Measurements from ENCODE around the gene BAHCC1. TPM values are rescaled to one million over a fixed set of nuclear protein-coding genes. Genes with fewer than 3 reads are reported as not detected.

BAHCC1 gene
- total RNA-seq, 1 experiment from 2014 or later, result 33.7 TPM

- intact Hi-C loops (cut with micrococcal nuclease; ENCODE audit: unreplicated experiment), result no loop called here
- Histone ChIP-seq H2AFZ (no peak overlapping the region), H3F3A (ENCODE audit: insufficient read depth, low read depth) (no peaks in the 10 kb centered on the region), H3K9me3 (ENCODE audit: insufficient read depth, low read depth) (no peaks in the 10 kb centered on the region), H3K4me1 (replicated peaks; ENCODE audit: insufficient read depth) (peaks cover 8% of the 10 kb centered on the region; the same call in 1 of the 2 replicates), H3K27ac (no peak overlapping the region), H3K79me2 (ENCODE audit: low read depth) (peaks cover 6% of the 10 kb centered on the region; the same call in 1 of the 2 replicates), H3K27me3 (ENCODE audit: insufficient read depth, low read depth) (no peaks in the 10 kb centered on the region), H3K4me3 (no peak overlapping the region), H4K20me1 (ENCODE audit: insufficient read depth) (no peaks in the 10 kb centered on the region), H3K4me2 (peak overlapping the region; percentile 23), H3K36me3 (ENCODE audit: low read depth) (no peaks in the 10 kb centered on the region), H3K9me2 (ENCODE audit: insufficient read depth) (no peaks in the 10 kb centered on the region)
- CTCF ChIA-PET, result interaction anchor here (0.6 kb wide), 2 partner anchors 176 to 206 kb away, joined by 3 to 5 read pairs; no protein-coding TSS in a partner anchor
- POLR2A ChIA-PET (ENCODE audit: unreplicated experiment), result interaction anchor here (0.6 kb wide), 3 partner anchors 21 to 217 kb away, joined by 3 to 7 read pairs (median 4); no protein-coding TSS in a partner anchor
- DNase-seq, result peak in 1 of 2 experiments; percentile 87
- TF ChIP-seq CTCF (conservative IDR thresholded peaks at IDR 0.05) (no peak), EZH2 (IDR thresholded peaks at IDR 0.05; ENCODE audit: low read depth) (no peak)
- BruUV-seq (replicated peaks), result no TSS peak
Measured at GRCh38 chr17:81428948-81429774, 33.9 kb downstream of the BAHCC1 start.

- no peaks in the 10 kb centered on the region for H3K27me3 ChIP-seq (ENCODE audit: insufficient read depth, low read depth)
- 0 out of 2 replicates have a peak, but pooled peaks cover 7% of the 10 kb centered on the region for H3K4me1 ChIP-seq (replicated peaks; ENCODE audit: insufficient read depth)
- H3K9me2 ChIP-seq (ENCODE audit: insufficient read depth), result no peaks in the 10 kb centered on the region
- no TSS peak for BruUV-seq (replicated peaks)
- no peak overlapping the region for H2AFZ ChIP-seq
- no peak overlapping the region for H3K4me3 ChIP-seq
- H3K27ac ChIP-seq, result no peak overlapping the region
- no peak overlapping the region for H3K4me2 ChIP-seq
- H4K20me1 ChIP-seq (ENCODE audit: insufficient read depth), result no peaks in the 10 kb centered on the region
- no peak for TF ChIP-seq CTCF (conservative IDR thresholded peaks at IDR 0.05)
- TF ChIP-seq EZH2 (IDR thresholded peaks at IDR 0.05; ENCODE audit: low read depth), result no peak
- ChIA-PET POLR2A (ENCODE audit: unreplicated experiment) (interaction anchor here (0.6 kb wide), 3 partner anchors 22 to 217 kb away, joined by 3 to 7 read pairs (median 4); no protein-coding TSS in a partner anchor), CTCF (interaction anchor here (0.6 kb wide), 1 partner anchor 207 kb away, joined by 3 read pairs; no protein-coding TSS in a partner anchor)
- no peaks in the 10 kb centered on the region for H3F3A ChIP-seq (ENCODE audit: insufficient read depth, low read depth)
- no peak for DNase-seq
- no peaks in the 10 kb centered on the region for H3K79me2 ChIP-seq (ENCODE audit: low read depth)
- no peaks in the 10 kb centered on the region for H3K9me3 ChIP-seq (ENCODE audit: insufficient read depth, low read depth)
- H3K36me3 ChIP-seq (ENCODE audit: low read depth), result no peaks in the 10 kb centered on the region
- intact Hi-C loops (cut with micrococcal nuclease; ENCODE audit: unreplicated experiment), result no loop called here
Measured at GRCh38 chr17:81429821-81430551, 34.7 kb downstream of the BAHCC1 start.
